ENCODE results near the gene SYF2.

DNA sequence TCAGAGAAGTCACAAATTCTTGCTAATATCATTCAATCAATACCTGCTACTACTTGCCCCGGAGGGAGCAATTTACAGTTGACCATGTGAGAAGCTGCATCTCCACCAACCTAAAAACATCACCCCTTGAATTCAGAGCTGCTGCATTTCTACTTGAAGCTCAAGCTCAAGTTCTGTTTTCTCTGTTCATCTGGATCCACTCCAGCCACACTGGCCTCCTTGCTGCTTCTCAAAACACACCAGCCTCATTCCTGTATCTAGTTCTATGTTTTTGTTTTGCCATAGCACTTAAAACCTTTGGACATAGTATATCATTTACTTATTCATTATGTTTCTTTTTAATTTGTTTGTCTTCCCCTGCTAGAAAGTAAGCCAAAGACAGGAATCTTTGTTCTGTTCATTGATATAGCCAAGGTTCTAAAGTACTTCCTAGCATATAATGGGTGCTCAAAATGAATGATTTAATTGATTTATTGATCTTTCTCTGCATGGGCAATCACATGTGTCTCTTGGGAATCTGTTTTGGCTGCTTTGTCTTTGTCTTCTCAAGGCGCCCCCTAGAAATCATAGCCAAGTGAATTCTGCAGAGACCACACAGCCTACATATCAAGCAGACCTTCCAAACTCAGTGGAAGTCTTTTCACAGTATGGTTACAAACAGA is 23.6 kb downstream of the SYF2 start:
- TF ChIP-seq, protein P1, sequence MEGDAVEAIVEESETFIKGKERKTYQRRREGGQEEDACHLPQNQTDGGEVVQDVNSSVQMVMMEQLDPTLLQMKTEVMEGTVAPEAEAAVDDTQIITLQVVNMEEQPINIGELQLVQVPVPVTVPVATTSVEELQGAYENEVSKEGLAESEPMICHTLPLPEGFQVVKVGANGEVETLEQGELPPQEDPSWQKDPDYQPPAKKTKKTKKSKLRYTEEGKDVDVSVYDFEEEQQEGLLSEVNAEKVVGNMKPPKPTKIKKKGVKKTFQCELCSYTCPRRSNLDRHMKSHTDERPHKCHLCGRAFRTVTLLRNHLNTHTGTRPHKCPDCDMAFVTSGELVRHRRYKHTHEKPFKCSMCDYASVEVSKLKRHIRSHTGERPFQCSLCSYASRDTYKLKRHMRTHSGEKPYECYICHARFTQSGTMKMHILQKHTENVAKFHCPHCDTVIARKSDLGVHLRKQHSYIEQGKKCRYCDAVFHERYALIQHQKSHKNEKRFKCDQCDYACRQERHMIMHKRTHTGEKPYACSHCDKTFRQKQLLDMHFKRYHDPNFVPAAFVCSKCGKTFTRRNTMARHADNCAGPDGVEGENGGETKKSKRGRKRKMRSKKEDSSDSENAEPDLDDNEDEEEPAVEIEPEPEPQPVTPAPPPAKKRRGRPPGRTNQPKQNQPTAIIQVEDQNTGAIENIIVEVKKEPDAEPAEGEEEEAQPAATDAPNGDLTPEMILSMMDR (conservative IDR thresholded peaks at IDR 0.05 in 1 of 2, IDR thresholded peaks at IDR 0.05 in 1 of 2; ENCODE audit: extremely low read depth in 1 of 2, insufficient read depth in 1 of 2, low read depth in 1 of 2, low read length in 2 of 2): no peak
- no peak for TF ChIP-seq EZH2 (IDR thresholded peaks at IDR 0.05; ENCODE audit: borderline replicate concordance, low read length)
